Neural progenitor cell (in vitro differentiated cells): ENCODE data around the gene CDKN2AIPNL. TPM values are rescaled to one million over a fixed set of nuclear protein-coding genes. Genes with fewer than 3 reads are reported as not detected.

Experiments used
- DNase-seq: peaks from one replicate; pipeline ENCODE4 v3.0.0-alpha.2; 2016; ENCODE audit warnings: low spot score
- H2AFZ ChIP-seq: fragments of 200-600 bp; sonication (generic); replicated peaks from 2 replicates; pipeline ENCODE4 v1.6.1; 2016; ENCODE audit warnings: antibody characterized with exemption
- H3F3A ChIP-seq: fragments of 200-600 bp; sonication (generic); 2 replicates; pipeline ENCODE4 v1.6.1; 2016; ENCODE audit warnings: antibody characterized with exemption, low read depth
- H3K27ac ChIP-seq: fragments of 200-600 bp; sonication (generic); 2 replicates; pipeline ENCODE4 v1.5.1; 2016; ENCODE audit warnings: mild to moderate bottlenecking
- H3K27me3 ChIP-seq: fragments of 200-600 bp; sonication (generic); 2 replicates; pipeline ENCODE4 v1.6.1; 2016; ENCODE audit warnings: mild to moderate bottlenecking, moderate library complexity
- H3K36me3 ChIP-seq: fragments of 200-600 bp; sonication (generic); 2 replicates; pipeline ENCODE4 v1.5.1; 2016
- H3K4me1 ChIP-seq: fragments of 200-600 bp; sonication (generic); 2 replicates; pipeline ENCODE4 v1.6.1; 2016; ENCODE audit warnings: mixed run types
- H3K4me2 ChIP-seq: fragments of 200-600 bp; sonication (generic); 2 replicates; pipeline ENCODE4 v1.6.1; 2016
- H3K4me3 ChIP-seq: fragments of 200-600 bp; sonication (generic); 2 replicates; pipeline ENCODE4 v1.5.1; 2016
- H3K79me2 ChIP-seq: fragments of 200-600 bp; sonication (generic); 2 replicates; pipeline ENCODE4 v1.6.1; 2016; ENCODE audit warnings: low read depth
- H3K9ac ChIP-seq: fragments of 200-600 bp; sonication (generic); 2 replicates; pipeline ENCODE4 v1.6.1; 2016
- H3K9me3 ChIP-seq: fragments of 200-600 bp; sonication (generic); 2 replicates; pipeline ENCODE4 v1.5.1; 2016; ENCODE audit warnings: low read depth
- H4K20me1 ChIP-seq: fragments of 200-600 bp; sonication (generic); 2 replicates; pipeline ENCODE4 v1.6.1; 2016; ENCODE audit warnings: low read depth
- H3K27ac Mint-ChIP-seq: 3 replicates; pipeline ENCODE4 v1.8.0; 2021; ENCODE audit warnings: mixed read lengths
- H3K27me3 Mint-ChIP-seq: 2 replicates; pipeline ENCODE4 v1.8.0; 2022; ENCODE audit warnings: low read depth, mild to moderate bottlenecking, inconsistent platforms, moderate library complexity, mixed read lengths; ENCODE audit not compliant: insufficient read depth
- H3K36me3 Mint-ChIP-seq: 3 replicates; pipeline ENCODE4 v1.8.0; 2021; ENCODE audit warnings: mixed read lengths
- H3K4me1 Mint-ChIP-seq: 3 replicates; pipeline ENCODE4 v1.8.0; 2021; ENCODE audit warnings: mixed read lengths
- H3K4me3 Mint-ChIP-seq: 3 replicates; pipeline ENCODE4 v1.8.0; 2021; ENCODE audit warnings: mild to moderate bottlenecking, moderate library complexity, mixed read lengths
- H3K9me3 Mint-ChIP-seq: 3 replicates; pipeline ENCODE4 v1.8.0; 2020; ENCODE audit warnings: mixed read lengths
- CTCF ChIP-seq: fragments of 200-600 bp; sonication (generic); IDR thresholded peaks from 2 replicates; pipeline ENCODE4 v1.5.1; 2017; ENCODE audit warnings: antibody characterized with exemption, mild to moderate bottlenecking
- EZH2 ChIP-seq: fragments of 200-600 bp; sonication (generic); IDR thresholded peaks from 2 replicates; pipeline ENCODE4 v1.6.1; 2017; ENCODE audit warnings: antibody characterized with exemption, mild to moderate bottlenecking, moderate library complexity
- EZH2phosphoT487 ChIP-seq: fragments of 200-600 bp; sonication (generic); IDR thresholded peaks from 2 replicates; pipeline ENCODE4 v1.6.1; 2017; ENCODE audit warnings: antibody characterized with exemption
- total RNA-seq: library from RNA; depleted of rRNA; stranded (reverse); fragments of >200 nt; gene quantifications from 2 replicates; pipeline ENCODE4 v1.2.3, GENCODE V29; 2015; ENCODE audit warnings: low replicate concordance

CDKN2AIPNL gene
- total RNA-seq, 1 donor from 2014 or later = 78.9 TPM

- H3K9me3 ChIP-seq = no peaks in the 10 kb centered on the region
Measured at GRCh38 chr5:134370871-134371833, 40.5 kb downstream of the CDKN2AIPNL start, which contains the start of gene UBE2B. UBE2B (plus strand) TSS chr5:134371569; CDS start chr5:134371596, 27 bp downstream.

GRCh38 chr5:134370311-134370870 lies 41.3 kb downstream of the CDKN2AIPNL start:
- H3K9ac ChIP-seq = peak overlapping the region; percentile 33
- H3K4me2 ChIP-seq = peak overlapping the region; percentile 76
- Mint-ChIP-seq H3K9me3 (peaks cover 4% of the 10 kb centered on the region), H3K4me1 (peaks cover 37% of the 10 kb centered on the region), H3K27me3 (peaks cover 5% of the 10 kb centered on the region), H3K4me3 (peak overlapping the region; percentile 98), H3K36me3 (peaks cover 8% of the 10 kb centered on the region), H3K27ac (peak overlapping the region; percentile 100)
- TF ChIP-seq EZH2 (no peak), CTCF (no peak), EZH2phosphoT487 (no peak)
- no peak for DNase-seq
- peaks cover 34% of the 10 kb centered on the region for H4K20me1 ChIP-seq
- H2AFZ ChIP-seq = peak overlapping the region; percentile 99
- no peaks in the 10 kb centered on the region for H3K27me3 ChIP-seq
- peak overlapping the region; percentile 84 for H3K4me3 ChIP-seq
- H3F3A ChIP-seq = peaks cover 25% of the 10 kb centered on the region
- H3K9me3 ChIP-seq = no peaks in the 10 kb centered on the region
- H3K36me3 ChIP-seq = peaks cover 4% of the 10 kb centered on the region
- no peak overlapping the region for H3K27ac ChIP-seq
- peaks cover 67% of the 10 kb centered on the region for H3K79me2 ChIP-seq
- peaks cover 14% of the 10 kb centered on the region for H3K4me1 ChIP-seq

More at GRCh38 chr5:134370871-134371833, 40.5 kb downstream of the CDKN2AIPNL start, which contains the start of gene UBE2B:
- peaks cover 19% of the 10 kb centered on the region for H3F3A ChIP-seq
- no peaks in the 10 kb centered on the region for H3K27me3 ChIP-seq
- peak within 1 kb of the TSS; percentile 84 for H3K4me3 ChIP-seq
- H3K27ac Mint-ChIP-seq = peak within 1 kb of the TSS; percentile 100
- peaks cover 32% of the 10 kb centered on the region for H3K4me1 Mint-ChIP-seq
- H3K9ac ChIP-seq = peak within 1 kb of the TSS; percentile 95
- H3K27me3 Mint-ChIP-seq = peaks cover 7% of the 10 kb centered on the region
- peaks cover 8% of the 10 kb centered on the region for H3K4me1 ChIP-seq
- peaks cover 4% of the 10 kb centered on the region for H3K36me3 ChIP-seq
- H3K79me2 ChIP-seq = peaks cover 66% of the 10 kb centered on the region
- peak within 1 kb of the TSS; percentile 99 for H3K27ac ChIP-seq
- peak within 1 kb of the TSS; percentile 76 for H3K4me2 ChIP-seq
- H4K20me1 ChIP-seq = peaks cover 40% of the 10 kb centered on the region
- peak within 1 kb of the TSS; percentile 99 for H2AFZ ChIP-seq
- TF ChIP-seq EZH2 (peak; percentile 11), EZH2phosphoT487 (no peak)
- H3K4me3 Mint-ChIP-seq = peak within 1 kb of the TSS; percentile 98
- peaks cover 9% of the 10 kb centered on the region for H3K36me3 Mint-ChIP-seq
- peaks cover 4% of the 10 kb centered on the region for H3K9me3 Mint-ChIP-seq
- peak; percentile 98 for DNase-seq

GRCh38 chr5:134365604-134366003 lies 46.1 kb downstream of the CDKN2AIPNL start:
- Histone ChIP-seq H2AFZ (no peak overlapping the region), H3K36me3 (peaks cover 4% of the 10 kb centered on the region), H4K20me1 (peaks cover 7% of the 10 kb centered on the region), H3K79me2 (peaks cover 40% of the 10 kb centered on the region), H3K27me3 (no peaks in the 10 kb centered on the region), H3K9ac (no peak overlapping the region), H3K4me3 (peak overlapping the region; percentile 79), H3K4me2 (peak overlapping the region; percentile 87), H3F3A (peaks cover 13% of the 10 kb centered on the region), H3K4me1 (peaks cover 8% of the 10 kb centered on the region), H3K27ac (no peak overlapping the region), H3K9me3 (no peaks in the 10 kb centered on the region)
- H3K4me1 Mint-ChIP-seq = peaks cover 22% of the 10 kb centered on the region
- peaks cover 2% of the 10 kb centered on the region for H3K9me3 Mint-ChIP-seq
- DNase-seq = no peak
- peak overlapping the region; percentile 22 for H3K4me3 Mint-ChIP-seq
- H3K36me3 Mint-ChIP-seq = peaks cover 8% of the 10 kb centered on the region
- H3K27me3 Mint-ChIP-seq = no peaks in the 10 kb centered on the region
- H3K27ac Mint-ChIP-seq = no peak overlapping the region
- TF ChIP-seq CTCF (no peak), EZH2phosphoT487 (no peak), EZH2 (no peak)
